Spinal cord (tissue), 10 donors: ENCODE data around the gene FAHD1. TPM values are rescaled to one million over a fixed set of nuclear protein-coding genes. Genes with fewer than 3 reads are reported as not detected.

Source experiments
- DNase-seq, 6 donors: peaks; one replicate each; pipeline versions ENCODE4 v3.0.0 to v3.0.0-alpha.2; 2013 to 2015; ENCODE audit warnings: low spot score in 6 of 6, low read depth in 4 of 6
- H3K27ac ChIP-seq: one replicate; pipeline ENCODE4 v1.5.1; 2013; ENCODE audit warnings: low read depth, low read length, control low read depth
- H3K27me3 ChIP-seq: one replicate; pipeline ENCODE4 v1.6.1; 2013; ENCODE audit warnings: low read length; ENCODE audit not compliant: control insufficient read depth, insufficient read depth
- H3K36me3 ChIP-seq: one replicate; pipeline ENCODE4 v1.6.1; 2013; ENCODE audit warnings: low read length; ENCODE audit not compliant: control insufficient read depth, insufficient read depth
- H3K4me1 ChIP-seq: one replicate; pipeline ENCODE4 v1.6.1; 2013; ENCODE audit warnings: low read length; ENCODE audit not compliant: control insufficient read depth, insufficient read depth
- H3K4me3 ChIP-seq: one replicate; pipeline ENCODE4 v1.5.1; 2013; ENCODE audit warnings: low read depth, low read length, control low read depth
- H3K9me3 ChIP-seq: one replicate; pipeline ENCODE4 v1.6.1; 2013; ENCODE audit warnings: low read length; ENCODE audit not compliant: control insufficient read depth, insufficient read depth
- WGBS: methylation state at CpG from one replicate; pipeline ENCODE4 v1.1.5; 2013; ENCODE audit warnings: missing lambda C conversion rate; ENCODE audit not compliant: insufficient coverage; 5-methylcytosine and 5-hydroxymethylcytosine counted together
- polyA plus RNA-seq, 2 donors: library from polyadenylated mRNA; unstranded; fragments of 120-200 nt; gene quantifications; one replicate each; pipeline ENCODE4 v1.2.1, GENCODE V29; 2013; ENCODE audit not compliant: insufficient read length in 2 of 2
- total RNA-seq, 2 donors: library from RNA; depleted of rRNA in 1 of 2; stranded (reverse); fragments of 120-200 nt in 1 of 2; fragments of >200 nt in 1 of 2; gene quantifications; one replicate each; pipeline versions ENCODE4 v1.2.3 to v1.2.4, GENCODE V29; 2013 to 2014
- donor health status: healthy.

FAHD1 gene
- total and polyA plus RNA-seq, 4 donors: 29.8 to 39.0 (median 37.0) TPM

- WGBS: 59% methylated on average over 6 of the region's 6 CpGs
- DNase-seq: no peak
- no peak overlapping the region for H3K4me3 ChIP-seq
- H3K27me3 ChIP-seq: peaks cover 25% of the 10 kb centered on the region
- no peak overlapping the region for H3K27ac ChIP-seq
- no peaks in the 10 kb centered on the region for H3K36me3 ChIP-seq
- H3K4me1 ChIP-seq: peaks cover 5% of the 10 kb centered on the region
- no peaks in the 10 kb centered on the region for H3K9me3 ChIP-seq
These were observed 50.1 kb downstream of the FAHD1 start for GRCh38 chr16:1877089-1877488.

GRCh38 chr16:1877804-1878203 is 50.8 kb downstream of the FAHD1 start:
- DNase-seq: no peak
- no peaks in the 10 kb centered on the region for H3K4me1 ChIP-seq
- H3K27me3 ChIP-seq: peaks cover 18% of the 10 kb centered on the region
- H3K4me3 ChIP-seq: no peak overlapping the region
- no peak overlapping the region for H3K27ac ChIP-seq
- no peaks in the 10 kb centered on the region for H3K9me3 ChIP-seq
- 100% methylated on average over 1 of the region's 11 CpGs for WGBS
- no peaks in the 10 kb centered on the region for H3K36me3 ChIP-seq

GRCh38 chr16:1878256-1878655 is 51.2 kb downstream of the FAHD1 start:
- WGBS: no CpG with 5 or more reads among the region's 5 CpGs
- no peak overlapping the region for H3K27ac ChIP-seq
- H3K9me3 ChIP-seq: no peaks in the 10 kb centered on the region
- H3K4me1 ChIP-seq: no peaks in the 10 kb centered on the region
- DNase-seq: no peak
- no peak overlapping the region for H3K4me3 ChIP-seq
- peaks cover 14% of the 10 kb centered on the region for H3K27me3 ChIP-seq
- no peaks in the 10 kb centered on the region for H3K36me3 ChIP-seq

Other genes starting within 250 kb of the FAHD1 start
- 10 to 100 TPM; 21.2 to 37.1 TPM for gene IFT140, start 215.1 kb upstream of the FAHD1 start, total RNA-seq
- 10 to 100 TPM; 32.9 to 41.6 TPM for gene IFT140, start 215.1 kb upstream of the FAHD1 start, polyA plus RNA-seq
- 10 to 100 TPM in 1 of 2 donors, 1 to 10 TPM in 1; 7.9 to 16.4 TPM for gene CRAMP1, start 214.8 kb upstream of the FAHD1 start, total RNA-seq
- 10 to 100 TPM; 19.2 to 24.4 TPM for gene CRAMP1, start 214.8 kb upstream of the FAHD1 start, polyA plus RNA-seq
- 10 to 100 TPM; 24.4 to 45.8 TPM for gene JPT2, start 148.9 kb upstream of the FAHD1 start, total RNA-seq
- gene JPT2, start 148.9 kb upstream of the FAHD1 start, polyA plus RNA-seq: 10 to 100 TPM; 38.5 to 39.7 TPM
- 10 to 100 TPM; 53.3 to 72.6 TPM for gene MAPK8IP3, start 121.0 kb upstream of the FAHD1 start, total RNA-seq
- gene MAPK8IP3, start 121.0 kb upstream of the FAHD1 start, polyA plus RNA-seq: 100 to 1,000 TPM; 113 to 137 TPM
- 10 to 100 TPM; 21.6 to 76.7 TPM for gene NME3, start 55.7 kb upstream of the FAHD1 start, total RNA-seq
- 10 to 100 TPM; 83.2 to 86.2 TPM for gene NME3, start 55.7 kb upstream of the FAHD1 start, polyA plus RNA-seq
- gene EME2, start 54.4 kb upstream of the FAHD1 start, total RNA-seq: 10 to 100 TPM in 1 of 2 donors, 1 to 10 TPM in 1; 6.5 to 15.0 TPM
- gene EME2, start 54.4 kb upstream of the FAHD1 start, polyA plus RNA-seq: 10 to 100 TPM; 17.8 to 20.7 TPM
- 10 to 100 TPM; 22.9 to 76.7 TPM for gene MRPS34, start 54.1 kb upstream of the FAHD1 start, total RNA-seq
- gene MRPS34, start 54.1 kb upstream of the FAHD1 start, polyA plus RNA-seq: 10 to 100 TPM; 80.8 to 86.5 TPM
- gene SPSB3, start 44.6 kb upstream of the FAHD1 start, total RNA-seq: 10 to 100 TPM; 25.8 to 55.5 TPM
- 10 to 100 TPM; 49.3 to 55.6 TPM for gene SPSB3, start 44.6 kb upstream of the FAHD1 start, polyA plus RNA-seq
- 10 to 100 TPM; 24.7 to 64.4 TPM for gene NUBP2, start 44.2 kb upstream of the FAHD1 start, total RNA-seq
- 10 to 100 TPM; 71.1 to 80.4 TPM for gene NUBP2, start 44.2 kb upstream of the FAHD1 start, polyA plus RNA-seq
- gene IGFALS, start 33.5 kb upstream of the FAHD1 start, total RNA-seq: under 1 TPM in 1 of 2 donors, not detected in 1; 0.39 TPM
- gene IGFALS, start 33.5 kb upstream of the FAHD1 start, polyA plus RNA-seq: 1 to 10 TPM in 1 of 2 donors, under 1 TPM in 1; 0.33 to 1.3 TPM
- 10 to 100 TPM; 68.6 to 84.1 TPM for gene HAGH, start 381 bp upstream of the FAHD1 start, total RNA-seq
- gene HAGH, start 381 bp upstream of the FAHD1 start, polyA plus RNA-seq: 10 to 100 TPM; 97.6 to 99.3 TPM
- gene MEIOB, start 45.0 kb downstream of the FAHD1 start, total RNA-seq: 1 to 10 TPM in 1 of 2 donors, under 1 TPM in 1; 0.83 to 2.6 TPM
- gene MEIOB, start 45.0 kb downstream of the FAHD1 start, polyA plus RNA-seq: 1 to 10 TPM; 1.4 to 1.7 TPM
- gene HS3ST6, start 91.2 kb downstream of the FAHD1 start, total RNA-seq: not detected
- gene HS3ST6, start 91.2 kb downstream of the FAHD1 start, polyA plus RNA-seq: not detected
- gene MSRB1, start 116.0 kb downstream of the FAHD1 start, total RNA-seq: 10 to 100 TPM; 10.0 to 10.3 TPM
- 10 to 100 TPM; 24.5 to 25.8 TPM for gene MSRB1, start 116.0 kb downstream of the FAHD1 start, polyA plus RNA-seq
- gene RPL3L, start 127.5 kb downstream of the FAHD1 start, total RNA-seq: under 1 TPM in 1 of 2 donors, not detected in 1; 0.06 TPM
- under 1 TPM in 1 of 2 donors, not detected in 1; 0.32 TPM for gene RPL3L, start 127.5 kb downstream of the FAHD1 start, polyA plus RNA-seq
- 100 to 1,000 TPM in 1 of 2 donors, 10 to 100 TPM in 1; 78.7 to 146 TPM for gene NDUFB10, start 132.3 kb downstream of the FAHD1 start, total RNA-seq
- gene NDUFB10, start 132.3 kb downstream of the FAHD1 start, polyA plus RNA-seq: 100 to 1,000 TPM; 170 to 178 TPM
- 1,000 to 10,000 TPM in 1 of 2 donors, 100 to 1,000 TPM in 1; 682 to 1,440 TPM for gene RPS2, start 137.6 kb downstream of the FAHD1 start, total RNA-seq
- 1,000 to 10,000 TPM; 1,742 to 1,957 TPM for gene RPS2, start 137.6 kb downstream of the FAHD1 start, polyA plus RNA-seq
- gene RNF151, start 139.7 kb downstream of the FAHD1 start, total RNA-seq: not detected
- gene RNF151, start 139.7 kb downstream of the FAHD1 start, polyA plus RNA-seq: not detected
- 10 to 100 TPM; 12.9 to 31.4 TPM for gene TBL3, start 144.8 kb downstream of the FAHD1 start, total RNA-seq
- gene TBL3, start 144.8 kb downstream of the FAHD1 start, polyA plus RNA-seq: 10 to 100 TPM; 32.1 to 39.0 TPM
- gene NOXO1, start 154.3 kb downstream of the FAHD1 start, total RNA-seq: under 1 TPM; 0.40 to 0.72 TPM
- gene NOXO1, start 154.3 kb downstream of the FAHD1 start, polyA plus RNA-seq: 1 to 10 TPM; 1.6 to 1.7 TPM
- 10 to 100 TPM in 1 of 2 donors, 1 to 10 TPM in 1; 7.2 to 24.3 TPM for gene GFER, start 157.0 kb downstream of the FAHD1 start, total RNA-seq
- gene GFER, start 157.0 kb downstream of the FAHD1 start, polyA plus RNA-seq: 10 to 100 TPM; 34.0 to 36.1 TPM
- 10 to 100 TPM; 20.1 to 71.0 TPM for gene SYNGR3, start 162.8 kb downstream of the FAHD1 start, total RNA-seq
- 100 to 1,000 TPM; 109 to 111 TPM for gene SYNGR3, start 162.8 kb downstream of the FAHD1 start, polyA plus RNA-seq
- 1 to 10 TPM; 5.4 to 8.2 TPM for gene ZNF598, start 182.6 kb downstream of the FAHD1 start, total RNA-seq
- 10 to 100 TPM; 28.8 to 31.7 TPM for gene ZNF598, start 182.6 kb downstream of the FAHD1 start, polyA plus RNA-seq
- gene NPW, start 192.6 kb downstream of the FAHD1 start, total RNA-seq: 1 to 10 TPM in 1 of 2 donors, under 1 TPM in 1; 0.20 to 2.3 TPM
- 1 to 10 TPM in 1 of 2 donors, under 1 TPM in 1; 0.49 to 4.9 TPM for gene NPW, start 192.6 kb downstream of the FAHD1 start, polyA plus RNA-seq
- 10 to 100 TPM; 25.6 to 52.0 TPM for gene NHERF2, start 199.7 kb downstream of the FAHD1 start, total RNA-seq
- gene NHERF2, start 199.7 kb downstream of the FAHD1 start, polyA plus RNA-seq: 10 to 100 TPM; 83.5 to 95.7 TPM
- 10 to 100 TPM; 19.7 to 42.1 TPM for gene NTHL1, start 220.6 kb downstream of the FAHD1 start, total RNA-seq
- 10 to 100 TPM; 34.3 to 40.1 TPM for gene NTHL1, start 220.6 kb downstream of the FAHD1 start, polyA plus RNA-seq
- 10 to 100 TPM; 39.6 to 65.8 TPM for gene TSC2, start 220.8 kb downstream of the FAHD1 start, total RNA-seq
- gene TSC2, start 220.8 kb downstream of the FAHD1 start, polyA plus RNA-seq: 100 to 1,000 TPM; 168 to 231 TPM